GM12878 (cell line): ENCODE measurements around the gene IL10RA. TPM values are rescaled to one million over a fixed set of nuclear protein-coding genes. Genes with fewer than 3 reads are reported as not detected.

Experiments
- BACH1 ChIP-seq: fragments of 450-650 bp; IDR thresholded peaks from 2 replicates; pipeline ENCODE4 v1.6.1; 2017; ENCODE audit warnings: mild to moderate bottlenecking, borderline replicate concordance
- CEBPB ChIP-seq, 2 experiments: fragments of 150-350 bp in 1 of 2; IDR thresholded peaks; 2 replicates each; pipeline ENCODE4 v1.6.1; 2012 to 2014; ENCODE audit warnings: low read depth in 2 of 2, low read length in 2 of 2, borderline replicate concordance in 1 of 2, inconsistent platforms in 1 of 2
- MYC ChIP-seq: IDR thresholded peaks from 2 replicates; pipeline ENCODE4 v1.6.1; 2011; ENCODE audit warnings: mild to moderate bottlenecking, low read length, moderate library complexity, inconsistent platforms; ENCODE audit not compliant: insufficient read depth, insufficient replicate concordance, insufficient read length, severe bottlenecking
- NFXL1 ChIP-seq: fragments of 450-650 bp; IDR thresholded peaks from 2 replicates; pipeline ENCODE4 v1.6.1; 2017; ENCODE audit warnings: antibody characterized with exemption, mild to moderate bottlenecking, borderline replicate concordance
- POU2F2 ChIP-seq: IDR thresholded peaks from 3 replicates; pipeline ENCODE4 v1.6.1; 2011; ENCODE audit warnings: low read depth, mild to moderate bottlenecking, low read length, borderline replicate concordance
- RELA ChIP-seq: fragments of 450-650 bp; IDR thresholded peaks from 2 replicates; pipeline ENCODE4 v1.8.0; 2014; ENCODE audit warnings: borderline replicate concordance; ENCODE audit not compliant: partially characterized antibody
- RELB ChIP-seq: fragments of 450-650 bp; IDR thresholded peaks from 2 replicates; pipeline ENCODE4 v1.6.1; 2017; ENCODE audit warnings: low read depth, mild to moderate bottlenecking, moderate library complexity
- ZNF592 ChIP-seq: fragments of 450-650 bp; IDR thresholded peaks from 2 replicates; pipeline ENCODE4 v1.6.1; 2017; ENCODE audit warnings: mild to moderate bottlenecking, moderate library complexity
- polyA plus RNA-seq, 11 experiments: library from polyadenylated mRNA; depleted of rRNA in 4 of 11; unstranded in 6 of 11; stranded (reverse) in 5 of 11; fragments of >200 nt; fragmentation: Nextera tagmentation in 4 of 11; fragmentation: Illumina TruSeq in 1 of 11; extraction: Ambion mirVana in 4 of 11; extraction: Trizol in 1 of 11; gene quantifications; 1 replicate in 1 of 11; 2 replicates in 10 of 11; pipeline versions ENCODE4 v1.2.1 to v1.2.3, GENCODE V29; 2011 to 2016; ENCODE audit warnings: inconsistent platforms in 2 of 11, missing spikeins in 2 of 11, low read depth in 1 of 11
- total RNA-seq, 4 experiments: library from RNA; depleted of rRNA in 3 of 4; stranded (reverse); fragments of >200 nt in 3 of 4; fragmentation: Illumina TruSeq in 1 of 4; extraction: Trizol in 1 of 4; gene quantifications; 2 replicates each; pipeline versions ENCODE4 v1.2.1 to v1.2.3, GENCODE V29; 2013 to 2021

The IL10RA gene
- total and polyA plus RNA-seq, 10 of the 15 experiments (the other 5 are each of a cell fraction or from before 2014, with no cell fraction given), result 0.77 to 45.9 (median 9.6) TPM

- TF ChIP-seq BACH1 (no peak), RELA (no peak), CEBPB (IDR thresholded peaks at IDR 0.05; ENCODE audit: borderline replicate concordance in 1 of 2, low read depth in 2 of 2, low read length in 2 of 2) (no peak), ZNF592 (no peak), POU2F2 (no peak), NFXL1 (no peak), RELB (no peak), MYC (no peak)
- TF ChIP-seq, all 136 proteins: peak for 0
Measured at GRCh38 chr11:118000850-118001228, 14.6 kb downstream of the IL10RA start (continued).
